Keratinocyte (primary cell): ENCODE results near the gene ACTL10. TPM values are rescaled to one million over a fixed set of nuclear protein-coding genes. Genes with fewer than 3 reads are reported as not detected.

ENCODE experiments used
- DNase-seq: peaks from one replicate; pipeline ENCODE4 v3.0.0-alpha.2; 2011; ENCODE audit warnings: low read depth, missing footprints, low spot score
- FAIRE-seq: peaks from 2 replicates; lab custom pipeline; 2011; peaks lifted over from hg19 to GRCh38; lab: Jason Lieb, UNC
- H2AFZ ChIP-seq: 2 replicates; pipeline ENCODE4 v1.6.0; 2012; ENCODE audit warnings: low read length, control low read depth, inconsistent platforms; ENCODE audit not compliant: control insufficient read depth
- H3K27ac ChIP-seq: 2 replicates; pipeline ENCODE4 v1.5.1; 2011; ENCODE audit warnings: low read length; ENCODE audit not compliant: control insufficient read depth, insufficient read depth
- H3K27me3 ChIP-seq: 3 replicates; pipeline ENCODE4 v1.6.0; 2011; ENCODE audit warnings: low read length; ENCODE audit not compliant: control insufficient read depth, insufficient read depth; ENCODE audit errors: extremely low read depth
- H3K36me3 ChIP-seq, 2 experiments: 2 replicates in 1 of 2; 3 replicates in 1 of 2; pipeline ENCODE4 v1.5.1; 2011; ENCODE audit warnings: low read length in 2 of 2, mild to moderate bottlenecking in 1 of 2; ENCODE audit not compliant: control insufficient read depth in 2 of 2, insufficient read depth in 2 of 2; ENCODE audit errors: extremely low read depth in 1 of 2
- H3K4me1 ChIP-seq: 3 replicates; pipeline ENCODE4 v1.5.1; 2011; ENCODE audit warnings: low read length; ENCODE audit not compliant: control insufficient read depth, insufficient read depth; ENCODE audit errors: extremely low read depth
- H3K4me2 ChIP-seq: 3 replicates; pipeline ENCODE4 v1.6.0; 2011; ENCODE audit warnings: low read depth, low read length; ENCODE audit not compliant: control insufficient read depth, insufficient read depth; ENCODE audit errors: extremely low read depth
- H3K4me3 ChIP-seq, 3 experiments: fragments of 200-600 bp in 1 of 3; sonication (generic) in 1 of 3; 2 replicates in 2 of 3; 3 replicates in 1 of 3; pipeline ENCODE4 v1.5.1; 2011 to 2016; ENCODE audit warnings: low read length in 3 of 3, mild to moderate bottlenecking in 3 of 3, control low read depth in 2 of 3, inconsistent platforms in 1 of 3, low read depth in 1 of 3, mixed read lengths in 1 of 3, mixed run types in 1 of 3, moderate library complexity in 1 of 3; ENCODE audit not compliant: control insufficient read depth in 2 of 3, insufficient read depth in 2 of 3; ENCODE audit errors: extremely low read depth in 1 of 3
- H3K79me2 ChIP-seq: 2 replicates; pipeline ENCODE4 v1.6.0; 2012; ENCODE audit warnings: low read length; ENCODE audit not compliant: control insufficient read depth, insufficient read depth
- H3K9ac ChIP-seq: 3 replicates; pipeline ENCODE4 v1.6.0; 2011; ENCODE audit warnings: low read length; ENCODE audit not compliant: control insufficient read depth, insufficient read depth; ENCODE audit errors: extremely low read depth
- H3K9me1 ChIP-seq: 3 replicates; pipeline ENCODE4 v1.6.0; 2011; ENCODE audit warnings: low read length; ENCODE audit not compliant: control insufficient read depth, insufficient read depth; ENCODE audit errors: extremely low read depth
- H3K9me3 ChIP-seq: 2 replicates; pipeline ENCODE4 v1.5.1; 2012; ENCODE audit warnings: low read depth, low read length; ENCODE audit not compliant: control insufficient read depth
- H4K20me1 ChIP-seq: 3 replicates; pipeline ENCODE4 v1.6.0; 2011; ENCODE audit warnings: low read length; ENCODE audit not compliant: control insufficient read depth, insufficient read depth; ENCODE audit errors: extremely low read depth
- EZH2 ChIP-seq: IDR thresholded peaks from one replicate; pipeline ENCODE4 v1.6.1; 2012; ENCODE audit warnings: inconsistent platforms, mild to moderate bottlenecking, low read length, moderate library complexity
- dilution Hi-C: fragments of 300-500 bp; cut with MboI; formaldehyde crosslinking; loops from one replicate; pipeline ENCODE4 v1.7.0; 2020; ENCODE audit warnings: low sequenced_read_pairs; ENCODE audit not compliant: extremely low pct_ligation_motif_present
- polyA plus RNA-seq, 5 experiments: library from polyadenylated mRNA; depleted of rRNA in 3 of 5; stranded (reverse) in 3 of 5; stranded (forward) in 1 of 5; unstranded in 1 of 5; fragments of >200 nt; gene quantifications; 1 replicate in 1 of 5; 2 replicates in 3 of 5; 3 replicates in 1 of 5; pipeline versions ENCODE4 v1.2.1 to v1.2.3, GENCODE V29; 2011 to 2012; ENCODE audit warnings: missing spikeins in 2 of 5, low read depth in 1 of 5, low replicate concordance in 1 of 5
- TF ChIP-seq, protein P1 (sequence below), 3 experiments: IDR thresholded peaks in 1 of 3; conservative IDR thresholded peaks in 1 of 3; optimal IDR thresholded peaks in 1 of 3; 2 replicates in 2 of 3; 3 replicates in 1 of 3; pipeline versions ENCODE3 to v1.5.1; 2011; ENCODE audit warnings: low read length in 3 of 3, mild to moderate bottlenecking in 3 of 3, moderate library complexity in 2 of 3, control low read depth in 1 of 3, inconsistent platforms in 1 of 3; ENCODE audit not compliant: insufficient read depth in 2 of 3; ENCODE audit errors: extremely low read depth in 1 of 3

The ACTL10 gene
- polyA plus RNA-seq, 1 donor (not counting 4 experiments of a cell fraction or from before 2014, with no cell fraction given): 0.28 TPM

DNA sequence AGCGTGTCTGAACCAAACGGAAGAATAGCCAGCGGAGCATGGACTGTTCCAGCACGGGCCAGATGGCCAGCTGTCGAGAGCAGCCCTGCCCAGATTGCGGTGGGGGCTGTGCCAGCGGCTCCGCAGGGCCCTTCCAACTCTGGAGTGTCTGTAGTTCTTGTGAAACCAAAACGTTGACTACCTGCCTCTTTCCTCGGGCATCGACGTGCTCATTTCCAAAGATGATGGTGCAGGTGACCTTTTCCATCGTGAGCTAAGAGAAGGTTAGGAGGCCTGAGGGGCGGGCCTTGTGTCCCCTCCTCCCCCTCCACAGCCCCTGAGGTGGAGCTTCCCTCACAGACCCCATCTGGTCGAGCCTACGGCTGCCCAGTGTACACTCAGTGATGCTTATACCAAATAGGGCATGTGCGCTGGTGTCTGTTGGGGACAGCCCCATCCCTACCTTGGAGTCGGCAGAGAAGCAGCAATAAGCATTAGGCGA, 17.5 kb upstream of the ACTL10 start:
- Histone ChIP-seq H4K20me1 (peaks cover 3% of the 10 kb centered on the region), H3K4me2 (no peak overlapping the region), H3K9me3 (no peaks in the 10 kb centered on the region), H3K9ac (no peak overlapping the region), H3K36me3 (peaks cover 5 to 7% of the 10 kb centered on the region in 2 experiments), H3K27me3 (no peaks in the 10 kb centered on the region), H3K4me1 (peaks cover 35% of the 10 kb centered on the region), H3K9me1 (peaks cover 7% of the 10 kb centered on the region), H3K27ac (no peak overlapping the region), H3K79me2 (no peaks in the 10 kb centered on the region), H2AFZ (no peak overlapping the region), H3K4me3 (no peak overlapping the region)
- no peak for FAIRE-seq
- dilution Hi-C loops: no loop called here
- no peak for DNase-seq
- TF ChIP-seq, protein P1, sequence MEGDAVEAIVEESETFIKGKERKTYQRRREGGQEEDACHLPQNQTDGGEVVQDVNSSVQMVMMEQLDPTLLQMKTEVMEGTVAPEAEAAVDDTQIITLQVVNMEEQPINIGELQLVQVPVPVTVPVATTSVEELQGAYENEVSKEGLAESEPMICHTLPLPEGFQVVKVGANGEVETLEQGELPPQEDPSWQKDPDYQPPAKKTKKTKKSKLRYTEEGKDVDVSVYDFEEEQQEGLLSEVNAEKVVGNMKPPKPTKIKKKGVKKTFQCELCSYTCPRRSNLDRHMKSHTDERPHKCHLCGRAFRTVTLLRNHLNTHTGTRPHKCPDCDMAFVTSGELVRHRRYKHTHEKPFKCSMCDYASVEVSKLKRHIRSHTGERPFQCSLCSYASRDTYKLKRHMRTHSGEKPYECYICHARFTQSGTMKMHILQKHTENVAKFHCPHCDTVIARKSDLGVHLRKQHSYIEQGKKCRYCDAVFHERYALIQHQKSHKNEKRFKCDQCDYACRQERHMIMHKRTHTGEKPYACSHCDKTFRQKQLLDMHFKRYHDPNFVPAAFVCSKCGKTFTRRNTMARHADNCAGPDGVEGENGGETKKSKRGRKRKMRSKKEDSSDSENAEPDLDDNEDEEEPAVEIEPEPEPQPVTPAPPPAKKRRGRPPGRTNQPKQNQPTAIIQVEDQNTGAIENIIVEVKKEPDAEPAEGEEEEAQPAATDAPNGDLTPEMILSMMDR (optimal IDR thresholded peaks at IDR 0.05 in 1 of 3, IDR thresholded peaks at IDR 0.05 in 1 of 3, conservative IDR thresholded peaks at IDR 0.05 in 1 of 3; ENCODE audit: extremely low read depth in 1 of 3, insufficient read depth in 2 of 3, low read length in 3 of 3): no peak
- no peak for TF ChIP-seq EZH2

DNA sequence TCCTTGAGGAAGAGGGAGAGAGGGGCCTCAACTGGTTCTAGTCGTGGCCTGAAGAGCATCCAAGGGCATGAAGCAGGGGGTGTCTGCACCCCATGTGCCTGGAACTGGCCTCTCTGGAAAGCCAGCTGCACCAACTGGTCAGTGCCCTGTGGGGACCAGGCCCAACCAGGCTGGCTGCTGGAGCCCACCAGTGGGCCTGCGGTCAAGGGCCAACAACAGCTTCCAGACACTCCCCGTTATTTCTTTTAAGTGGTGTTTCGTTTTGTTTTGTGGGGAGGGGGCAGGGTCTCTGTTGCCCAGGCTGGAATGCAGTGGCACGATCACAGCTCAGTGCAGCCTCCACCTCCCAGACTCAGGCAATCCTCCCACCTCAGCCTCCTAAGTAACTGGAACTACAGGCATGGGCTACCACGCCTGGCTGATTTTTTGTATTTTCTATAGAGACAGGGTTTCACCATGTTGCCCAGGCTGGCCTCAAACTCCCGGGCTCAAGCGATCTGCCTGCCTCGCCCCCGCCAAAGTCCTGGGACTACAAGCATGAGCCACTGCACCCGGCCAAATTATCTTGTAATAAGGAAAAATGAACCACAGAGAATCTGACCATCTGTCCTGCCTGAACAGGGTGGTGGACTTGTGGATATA, 16.5 kb upstream of the ACTL10 start:
- Histone ChIP-seq H2AFZ (no peak overlapping the region), H3K9me1 (peaks cover 7% of the 10 kb centered on the region), H3K9ac (no peak overlapping the region), H3K4me1 (peaks cover 35% of the 10 kb centered on the region), H4K20me1 (peaks cover 3% of the 10 kb centered on the region), H3K36me3 (peaks cover 0 to 3% of the 10 kb centered on the region in 2 experiments), H3K27me3 (no peaks in the 10 kb centered on the region), H3K4me3 (no peak overlapping the region), H3K9me3 (no peaks in the 10 kb centered on the region), H3K79me2 (no peaks in the 10 kb centered on the region), H3K27ac (no peak overlapping the region), H3K4me2 (no peak overlapping the region)
- DNase-seq (no peak), FAIRE-seq (no peak)
- no peak for TF ChIP-seq EZH2
- TF ChIP-seq, protein P1 (optimal IDR thresholded peaks at IDR 0.05 in 1 of 3, IDR thresholded peaks at IDR 0.05 in 1 of 3, conservative IDR thresholded peaks at IDR 0.05 in 1 of 3; ENCODE audit: extremely low read depth in 1 of 3, insufficient read depth in 2 of 3, low read length in 3 of 3): no peak
- dilution Hi-C loops: no loop called here
